Fibroblast of lung (primary cell): ENCODE measurements around the gene ZNF618. TPM values are rescaled to one million over a fixed set of nuclear protein-coding genes. Genes with fewer than 3 reads are reported as not detected.

Experiments
- DNase-seq, 2 donors: peaks; one replicate each; pipeline versions ENCODE4 v3.0.0 to v3.0.0-alpha.2; 2010; ENCODE audit warnings: low read depth in 2 of 2
- H2AFZ ChIP-seq: 2 replicates; pipeline ENCODE4 v1.5.1; 2012; ENCODE audit warnings: low read length, control low read depth, inconsistent platforms
- H3K27ac ChIP-seq: 2 replicates; pipeline ENCODE4 v1.5.1; 2011; ENCODE audit warnings: low read length, control low read depth; ENCODE audit not compliant: insufficient read depth
- H3K27me3 ChIP-seq: 2 replicates; pipeline ENCODE4 v1.5.1; 2011; ENCODE audit warnings: mild to moderate bottlenecking, low read length; ENCODE audit not compliant: control insufficient read depth, insufficient read depth
- H3K36me3 ChIP-seq: 2 replicates; pipeline ENCODE4 v1.5.1; 2011; ENCODE audit warnings: low read length; ENCODE audit not compliant: control insufficient read depth, insufficient read depth
- H3K4me1 ChIP-seq: 2 replicates; pipeline ENCODE4 v1.5.1; 2011; ENCODE audit warnings: low read length; ENCODE audit not compliant: control insufficient read depth, insufficient read depth; ENCODE audit errors: extremely low read depth
- H3K4me2 ChIP-seq: 2 replicates; pipeline ENCODE4 v1.5.1; 2011; ENCODE audit warnings: low read length, control low read depth; ENCODE audit not compliant: insufficient read depth; ENCODE audit errors: extremely low read depth
- H3K4me3 ChIP-seq, 4 experiments: fragments of 200-600 bp in 1 of 4; sonication (generic) in 1 of 4; replicated peaks in 1 of 4; 2 replicates each; pipeline ENCODE4 v1.5.1; 2011 to 2016; ENCODE audit warnings: low read length in 4 of 4, low read depth in 3 of 4, mild to moderate bottlenecking in 3 of 4, control low read depth in 2 of 4, inconsistent platforms in 1 of 4, mixed read lengths in 1 of 4; ENCODE audit not compliant: insufficient read depth in 1 of 4; ENCODE audit errors: control extremely low read depth in 1 of 4
- H3K79me2 ChIP-seq: 2 replicates; pipeline ENCODE4 v1.5.1; 2012; ENCODE audit warnings: mild to moderate bottlenecking, low read length, inconsistent platforms; ENCODE audit not compliant: control insufficient read depth, insufficient read depth
- H3K9ac ChIP-seq: 2 replicates; pipeline ENCODE4 v1.5.1; 2011; ENCODE audit warnings: mild to moderate bottlenecking, low read length, control low read depth; ENCODE audit not compliant: insufficient read depth
- H3K9me3 ChIP-seq: 2 replicates; pipeline ENCODE4 v1.5.1; 2012; ENCODE audit warnings: low read depth, low read length; ENCODE audit not compliant: control insufficient read depth, insufficient read depth
- H4K20me1 ChIP-seq: 2 replicates; pipeline ENCODE4 v1.5.1; 2011; ENCODE audit warnings: low read length; ENCODE audit not compliant: control insufficient read depth, insufficient read depth; ENCODE audit errors: extremely low read depth
- CTCF ChIP-seq, 2 donors: IDR thresholded peaks in 1 of 2; conservative IDR thresholded peaks in 1 of 2; 1 replicate in 1 of 2; 2 replicates in 1 of 2; pipeline ENCODE4 v1.5.1; 2011 to 2012; ENCODE audit warnings: low read length in 2 of 2, control low read depth in 1 of 2, inconsistent platforms in 1 of 2, low read depth in 1 of 2, mild to moderate bottlenecking in 1 of 2
- EZH2 ChIP-seq: IDR thresholded peaks from 2 replicates; pipeline ENCODE4 v1.5.1; 2012; ENCODE audit warnings: low read length, control low read depth, mild to moderate bottlenecking; ENCODE audit errors: missing control alignments
- polyA plus RNA-seq, 2 donors: library from polyadenylated mRNA; depleted of rRNA in 1 of 2; stranded (reverse) in 1 of 2; unstranded in 1 of 2; fragments of >200 nt; gene quantifications; 2 replicates each; pipeline ENCODE4 v1.2.1, GENCODE V29; 2011 to 2012; ENCODE audit warnings: missing spikeins in 1 of 2
- total RNA-seq: library from RNA; depleted of rRNA; stranded (reverse); fragments of >200 nt; gene quantifications from 2 replicates; pipeline ENCODE4 v1.2.1, GENCODE V29; 2014

Gene ZNF618
- total and polyA plus RNA-seq, 2 donors (not counting 1 experiment from before 2014, with no cell fraction given), result 6.6 to 8.6 TPM

GRCh38 chr9:113957821-113958341 is 81.8 kb downstream of the ZNF618 start:
- no peaks in the 10 kb centered on the region for H4K20me1 ChIP-seq
- H3K27ac ChIP-seq, result peak overlapping the region; percentile 78
- no peak overlapping the region for H3K4me3 ChIP-seq
- H2AFZ ChIP-seq, result no peak overlapping the region
- peaks cover 44% of the 10 kb centered on the region for H3K4me1 ChIP-seq
- no peaks in the 10 kb centered on the region for H3K9me3 ChIP-seq
- no peak overlapping the region for H3K9ac ChIP-seq
- DNase-seq, result peak; percentile 85 to 89
- H3K36me3 ChIP-seq, result peaks cover 1% of the 10 kb centered on the region
- peaks cover 16% of the 10 kb centered on the region for H3K79me2 ChIP-seq
- TF ChIP-seq EZH2 (no peak), CTCF (conservative IDR thresholded peaks at IDR 0.05 in 1 of 2, IDR thresholded peaks at IDR 0.05 in 1 of 2; ENCODE audit: low read depth in 1 of 2, low read length in 2 of 2) (no peak)
- H3K27me3 ChIP-seq, result no peaks in the 10 kb centered on the region
- peak overlapping the region; percentile 65 for H3K4me2 ChIP-seq

GRCh38 chr9:113958556-113958955 is 82.4 kb downstream of the ZNF618 start:
- DNase-seq, result no peak
- no peak for TF ChIP-seq CTCF (conservative IDR thresholded peaks at IDR 0.05 in 1 of 2, IDR thresholded peaks at IDR 0.05 in 1 of 2; ENCODE audit: low read depth in 1 of 2, low read length in 2 of 2)
- no peak for TF ChIP-seq EZH2
- Histone ChIP-seq H4K20me1 (no peaks in the 10 kb centered on the region), H3K9ac (no peak overlapping the region), H3K4me1 (peaks cover 39% of the 10 kb centered on the region), H3K79me2 (peaks cover 16% of the 10 kb centered on the region), H3K4me3 (no peak overlapping the region), H3K36me3 (peaks cover 1% of the 10 kb centered on the region), H2AFZ (no peak overlapping the region), H3K27ac (peak overlapping the region; percentile 78), H3K9me3 (no peaks in the 10 kb centered on the region), H3K27me3 (no peaks in the 10 kb centered on the region), H3K4me2 (no peak overlapping the region)

- Histone ChIP-seq H4K20me1 (no peaks in the 10 kb centered on the region), H3K4me3 (no peak overlapping the region), H3K9ac (no peak overlapping the region), H3K27me3 (no peaks in the 10 kb centered on the region), H3K4me1 (peaks cover 27% of the 10 kb centered on the region), H3K79me2 (peaks cover 14% of the 10 kb centered on the region), H2AFZ (no peak overlapping the region), H3K36me3 (peaks cover 1% of the 10 kb centered on the region), H3K9me3 (no peaks in the 10 kb centered on the region), H3K4me2 (no peak overlapping the region), H3K27ac (no peak overlapping the region)
- no peak for DNase-seq
- no peak for TF ChIP-seq CTCF (conservative IDR thresholded peaks at IDR 0.05 in 1 of 2, IDR thresholded peaks at IDR 0.05 in 1 of 2; ENCODE audit: low read depth in 1 of 2, low read length in 2 of 2)
- TF ChIP-seq EZH2, result no peak
Observed at GRCh38 chr9:113960768-113961167, 84.7 kb downstream of the ZNF618 start.
